IMR-90 (cell line): ENCODE data around the gene DAAM1. TPM values are rescaled to one million over a fixed set of nuclear protein-coding genes. Genes with fewer than 3 reads are reported as not detected.

ENCODE experiments used
- ATAC-seq: fragments of 200-7000 bp; cut with Tn5 transposase; 2 replicates; pipeline ENCODE4 v1.9.1; 2020; ENCODE audit warnings: low read depth, mild to moderate bottlenecking, moderate library complexity
- BruUV-seq: library from RNA; stranded (reverse); fragments of 400-500 nt; replicated peaks from 2 replicates; lab custom pipeline; 2021; lab: Mats Ljungman, UMichigan
- CTCF ChIA-PET: fragments of 300-600 bp; formaldehyde crosslinking; extraction: SDS; loops from one replicate; lab custom pipeline; 2021; ENCODE audit warnings: antibody characterized with exemption; lab: Yijun Ruan, JAX
- POLR2A ChIA-PET: fragments of 300-600 bp; sonication (Branson Sonifier 250); formaldehyde crosslinking; loops from one replicate; lab custom pipeline; 2022; ENCODE audit warnings: antibody characterized with exemption; ENCODE audit not compliant: unreplicated experiment; lab: Charles Lee
- DNase-seq: peaks from one replicate; pipeline ENCODE4 v3.0.0; 2013
- H2AFZ ChIP-seq: replicated peaks from 2 replicates; pipeline ENCODE3; 2013; ENCODE audit warnings: low read length, mild to moderate bottlenecking; ENCODE audit not compliant: poor library complexity
- H2AK5ac ChIP-seq: 2 replicates; pipeline ENCODE4 v1.6.1; 2013; ENCODE audit warnings: low read depth, low read length, inconsistent platforms
- H2AK9ac ChIP-seq: replicated peaks from 2 replicates; pipeline ENCODE3; 2013; ENCODE audit warnings: mild to moderate bottlenecking, low read depth, low read length, moderate library complexity; ENCODE audit not compliant: poor library complexity
- H2BK120ac ChIP-seq: 2 replicates; pipeline ENCODE4 v1.6.1; 2013; ENCODE audit warnings: low read depth, low read length, inconsistent platforms
- H2BK15ac ChIP-seq: 3 replicates; pipeline ENCODE4 v1.6.1; 2013; ENCODE audit warnings: low read depth, low read length, inconsistent platforms
- H2BK20ac ChIP-seq: 2 replicates; pipeline ENCODE4 v1.6.1; 2013; ENCODE audit warnings: low read depth, mild to moderate bottlenecking, inconsistent platforms, low read length, moderate library complexity
- H2BK5ac ChIP-seq: 2 replicates; pipeline ENCODE4 v1.6.1; 2013; ENCODE audit warnings: mild to moderate bottlenecking, low read depth, low read length, inconsistent platforms; ENCODE audit not compliant: poor library complexity, severe bottlenecking
- H3K14ac ChIP-seq: replicated peaks from 2 replicates; pipeline ENCODE4 v1.6.1; 2013; ENCODE audit warnings: low read depth, low read length, inconsistent platforms
- H3K18ac ChIP-seq: 2 replicates; pipeline ENCODE4 v1.6.1; 2013; ENCODE audit warnings: low read depth, low read length, control low read depth
- H3K23ac ChIP-seq: 2 replicates; pipeline ENCODE4 v1.6.1; 2013; ENCODE audit warnings: low read depth, low read length, inconsistent platforms
- H3K27ac ChIP-seq: 2 replicates; pipeline ENCODE4 v1.5.1; 2013; ENCODE audit warnings: mild to moderate bottlenecking, control low read depth, low read length; ENCODE audit not compliant: insufficient read depth
- H3K27me3 ChIP-seq: 2 replicates; pipeline ENCODE4 v1.6.1; 2013; ENCODE audit warnings: low read length; ENCODE audit not compliant: control insufficient read depth, insufficient read depth
- H3K36me3 ChIP-seq: 2 replicates; pipeline ENCODE4 v1.6.1; 2013; ENCODE audit warnings: low read length, mixed read lengths; ENCODE audit not compliant: control insufficient read depth, insufficient read depth
- H3K4ac ChIP-seq: 2 replicates; pipeline ENCODE4 v1.6.1; 2013; ENCODE audit warnings: low read depth, low read length, inconsistent platforms
- H3K4me1 ChIP-seq: 2 replicates; pipeline ENCODE4 v1.6.1; 2013; ENCODE audit warnings: low read length, mixed read lengths; ENCODE audit not compliant: control insufficient read depth, insufficient read depth
- H3K4me2 ChIP-seq: 2 replicates; pipeline ENCODE4 v1.6.1; 2013; ENCODE audit warnings: low read depth, mild to moderate bottlenecking, control low read depth, low read length, moderate library complexity
- H3K4me3 ChIP-seq: 2 replicates; pipeline ENCODE4 v1.5.1; 2013; ENCODE audit warnings: low read depth, mild to moderate bottlenecking, control low read depth, low read length, moderate library complexity; ENCODE audit not compliant: insufficient read depth
- H3K56ac ChIP-seq: 2 replicates; pipeline ENCODE4 v1.6.1; 2013; ENCODE audit warnings: low read length, inconsistent platforms; ENCODE audit not compliant: insufficient read depth; ENCODE audit errors: extremely low read depth
- H3K79me1 ChIP-seq, 2 experiments: 2 replicates each; pipeline ENCODE4 v1.6.1; 2013; ENCODE audit warnings: low read length in 2 of 2, inconsistent platforms in 1 of 2, low read depth in 1 of 2
- H3K9ac ChIP-seq: 2 replicates; pipeline ENCODE4 v1.6.1; 2013; ENCODE audit warnings: low read depth, low read length, control low read depth
- H3K9me1 ChIP-seq: 2 replicates; pipeline ENCODE4 v1.6.1; 2013; ENCODE audit warnings: low read length, inconsistent platforms; ENCODE audit not compliant: insufficient read depth
- H3K9me3 ChIP-seq: 2 replicates; pipeline ENCODE4 v1.6.1; 2013; ENCODE audit warnings: low read length; ENCODE audit not compliant: control insufficient read depth, insufficient read depth
- H4K20me1 ChIP-seq: 2 replicates; pipeline ENCODE4 v1.6.1; 2013; ENCODE audit warnings: low read length, inconsistent platforms; ENCODE audit not compliant: insufficient read depth
- H4K5ac ChIP-seq: 2 replicates; pipeline ENCODE4 v1.6.1; 2013; ENCODE audit warnings: mild to moderate bottlenecking, low read depth, low read length, control low read depth
- H4K8ac ChIP-seq, 2 experiments: 2 replicates each; pipeline ENCODE4 v1.6.1; 2013; ENCODE audit warnings: low read depth in 2 of 2, low read length in 2 of 2, control low read depth in 1 of 2, inconsistent platforms in 1 of 2
- H4K91ac ChIP-seq: 2 replicates; pipeline ENCODE4 v1.6.1; 2013; ENCODE audit warnings: low read depth, low read length, inconsistent platforms; ENCODE audit not compliant: insufficient read depth
- BHLHE40 ChIP-seq: fragments of 150-350 bp; IDR thresholded peaks from 2 replicates; pipeline ENCODE4 v1.6.1; 2016; ENCODE audit warnings: mild to moderate bottlenecking, low read depth, low read length
- CEBPB ChIP-seq: IDR thresholded peaks from 2 replicates; pipeline ENCODE4 v1.6.1; 2012; ENCODE audit warnings: low read depth, low read length, improper control_type of control experiment
- NFE2L2 ChIP-seq: fragments of 150-350 bp; IDR thresholded peaks from 2 replicates; pipeline ENCODE4 v1.6.1; 2016; ENCODE audit warnings: low read depth, mild to moderate bottlenecking, low read length
- RAD21 ChIP-seq: IDR thresholded peaks from 2 replicates; pipeline ENCODE4 v1.6.1; 2012; ENCODE audit warnings: low read length, improper control_type of control experiment
- RCOR1 ChIP-seq: IDR thresholded peaks from 2 replicates; pipeline ENCODE4 v1.6.1; 2012; ENCODE audit warnings: mild to moderate bottlenecking, low read length, improper control_type of control experiment; ENCODE audit not compliant: insufficient replicate concordance
- RFX5 ChIP-seq: IDR thresholded peaks from 2 replicates; pipeline ENCODE4 v1.8.0; 2012; ENCODE audit warnings: low read depth, mild to moderate bottlenecking, low read length, moderate library complexity
- WGBS, 2 experiments: methylation state at CpG; one replicate each; pipeline versions ENCODE4 v1.1.5 to v1.1.7; 2013; ENCODE audit warnings: missing lambda C conversion rate in 2 of 2; ENCODE audit not compliant: insufficient read length in 1 of 2; ENCODE audit errors: extremely low coverage in 2 of 2; 5-methylcytosine and 5-hydroxymethylcytosine counted together
- dilution Hi-C: fragments of 300-500 bp; cut with HindIII; formaldehyde crosslinking; loops from one replicate; pipeline ENCODE4 v1.14.3; 2018; ENCODE audit warnings: low sequenced_read_pairs; ENCODE audit not compliant: unreplicated experiment
- in situ Hi-C: fragments of 300-500 bp; cut with MboI; formaldehyde crosslinking; loops from 3 replicates; pipeline ENCODE4 v1.14.3; 2019; ENCODE audit warnings: low sequenced_read_pairs, inconsistent platforms, mixed read lengths
- intact Hi-C: fragments of 100-400 bp; cut with micrococcal nuclease; formaldehyde crosslinking; loops from 2 replicates; pipeline ENCODE4 v1.10.0; 2022
- polyA plus RNA-seq, 3 experiments: library from polyadenylated mRNA; depleted of rRNA; stranded (reverse); fragments of >200 nt; gene quantifications; 2 replicates each; pipeline ENCODE4 v1.2.3, GENCODE V29; 2012; ENCODE audit warnings: low replicate concordance in 1 of 3
- total RNA-seq: library from RNA; depleted of rRNA; stranded (reverse); fragments of >200 nt; gene quantifications from 2 replicates; pipeline ENCODE4 v1.2.3, GENCODE V29; 2012
- TF ChIP-seq, protein P1 (sequence below): conservative IDR thresholded peaks from 2 replicates; pipeline ENCODE4 v1.5.1; 2012; ENCODE audit warnings: mild to moderate bottlenecking, low read depth, low read length, improper control_type of control experiment
- TF ChIP-seq, protein P2 (sequence below): fragments of 150-350 bp; IDR thresholded peaks from 2 replicates; pipeline ENCODE4 v1.6.1; 2017; ENCODE audit warnings: mild to moderate bottlenecking, antibody characterized with exemption, low read length, low read depth
- TF ChIP-seq, protein P3 (sequence below): fragments of 150-350 bp; IDR thresholded peaks from 2 replicates; pipeline ENCODE4 v1.6.1; 2016; ENCODE audit warnings: low read depth, mild to moderate bottlenecking, low read length, moderate library complexity, borderline replicate concordance

DAAM1 gene
- total and polyA plus RNA-seq, 2 of the 4 experiments (the other 2 are of a cell fraction): 4.8 to 5.4 TPM

DNA sequence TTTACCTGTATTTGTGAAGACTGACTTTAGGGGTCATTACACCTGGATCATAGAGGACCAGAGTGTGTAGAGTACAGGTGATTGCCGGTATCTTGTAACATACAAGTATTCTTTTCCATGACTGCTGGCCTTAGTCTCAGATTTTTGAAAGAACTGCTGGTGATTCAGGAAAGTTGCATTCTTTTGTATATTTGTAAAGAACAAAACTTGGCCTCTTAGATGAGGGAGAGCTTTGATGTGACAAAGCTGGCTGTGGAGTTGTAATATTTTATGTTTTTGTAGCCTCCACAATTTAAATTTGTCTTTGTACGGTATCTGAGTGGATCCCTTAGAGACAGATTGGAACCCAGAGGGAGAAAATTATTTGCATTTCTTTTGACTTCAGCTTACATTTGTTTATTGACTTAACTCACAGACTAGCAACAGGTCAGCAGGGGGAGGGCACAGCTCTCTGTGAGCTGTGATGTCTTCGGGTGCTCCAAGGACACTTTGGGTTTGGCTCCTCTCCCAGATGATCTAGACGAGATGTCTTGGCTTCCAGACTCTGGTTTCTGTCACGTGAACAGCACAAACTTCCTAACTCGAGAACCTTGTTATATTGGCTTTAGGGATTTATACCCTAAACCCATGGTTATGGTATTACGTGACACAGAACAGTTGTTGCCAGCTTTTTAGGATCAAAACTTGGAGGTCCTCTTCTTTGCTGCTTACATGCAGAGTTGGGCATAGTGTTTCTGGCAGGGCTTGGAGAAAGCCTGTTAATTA lies 65.9 kb downstream of the DAAM1 start:
- no peak overlapping the region for H3K4me3 ChIP-seq

More for the DNA sequence above, 65.9 kb downstream of the DAAM1 start:
- H4K8ac ChIP-seq: peak overlapping the region; percentile 9 to 80; a peak in 2 of 4 replicates
- H2BK15ac ChIP-seq: peak overlapping the region; percentile 68; the same call in 2 of the 3 replicates
- dilution Hi-C loops (no loop called here), intact Hi-C loops (loop anchor here (5.0 kb wide), 1 partner anchor 183 kb away; no protein-coding TSS in a partner anchor), in situ Hi-C loops (no loop called here)
- H3K4me1 ChIP-seq: peaks cover 17% of the 10 kb centered on the region
- H4K91ac ChIP-seq: peak overlapping the region; percentile 47
- no TSS peak for BruUV-seq
- H3K18ac ChIP-seq: peak overlapping the region; percentile 65
- H2BK120ac ChIP-seq: peak overlapping the region; percentile 73
- H3K4ac ChIP-seq: peak overlapping the region; percentile 74
- H3K36me3 ChIP-seq: no peaks in the 10 kb centered on the region
- H3K79me1 ChIP-seq: peaks cover 4 to 9% of the 10 kb centered on the region in 2 experiments; a peak in 1 of 4 replicates
- no peaks in the 10 kb centered on the region for H3K27me3 ChIP-seq
- TF ChIP-seq NFE2L2: no peak
- peak; percentile 84 for TF ChIP-seq BHLHE40
- TF ChIP-seq, protein P1, sequence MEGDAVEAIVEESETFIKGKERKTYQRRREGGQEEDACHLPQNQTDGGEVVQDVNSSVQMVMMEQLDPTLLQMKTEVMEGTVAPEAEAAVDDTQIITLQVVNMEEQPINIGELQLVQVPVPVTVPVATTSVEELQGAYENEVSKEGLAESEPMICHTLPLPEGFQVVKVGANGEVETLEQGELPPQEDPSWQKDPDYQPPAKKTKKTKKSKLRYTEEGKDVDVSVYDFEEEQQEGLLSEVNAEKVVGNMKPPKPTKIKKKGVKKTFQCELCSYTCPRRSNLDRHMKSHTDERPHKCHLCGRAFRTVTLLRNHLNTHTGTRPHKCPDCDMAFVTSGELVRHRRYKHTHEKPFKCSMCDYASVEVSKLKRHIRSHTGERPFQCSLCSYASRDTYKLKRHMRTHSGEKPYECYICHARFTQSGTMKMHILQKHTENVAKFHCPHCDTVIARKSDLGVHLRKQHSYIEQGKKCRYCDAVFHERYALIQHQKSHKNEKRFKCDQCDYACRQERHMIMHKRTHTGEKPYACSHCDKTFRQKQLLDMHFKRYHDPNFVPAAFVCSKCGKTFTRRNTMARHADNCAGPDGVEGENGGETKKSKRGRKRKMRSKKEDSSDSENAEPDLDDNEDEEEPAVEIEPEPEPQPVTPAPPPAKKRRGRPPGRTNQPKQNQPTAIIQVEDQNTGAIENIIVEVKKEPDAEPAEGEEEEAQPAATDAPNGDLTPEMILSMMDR: no peak
- TF ChIP-seq RFX5: no peak
- TF ChIP-seq, protein P2, sequence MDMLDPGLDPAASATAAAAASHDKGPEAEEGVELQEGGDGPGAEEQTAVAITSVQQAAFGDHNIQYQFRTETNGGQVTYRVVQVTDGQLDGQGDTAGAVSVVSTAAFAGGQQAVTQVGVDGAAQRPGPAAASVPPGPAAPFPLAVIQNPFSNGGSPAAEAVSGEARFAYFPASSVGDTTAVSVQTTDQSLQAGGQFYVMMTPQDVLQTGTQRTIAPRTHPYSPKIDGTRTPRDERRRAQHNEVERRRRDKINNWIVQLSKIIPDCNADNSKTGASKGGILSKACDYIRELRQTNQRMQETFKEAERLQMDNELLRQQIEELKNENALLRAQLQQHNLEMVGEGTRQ: peak; percentile 87
- TF ChIP-seq, protein P3, sequence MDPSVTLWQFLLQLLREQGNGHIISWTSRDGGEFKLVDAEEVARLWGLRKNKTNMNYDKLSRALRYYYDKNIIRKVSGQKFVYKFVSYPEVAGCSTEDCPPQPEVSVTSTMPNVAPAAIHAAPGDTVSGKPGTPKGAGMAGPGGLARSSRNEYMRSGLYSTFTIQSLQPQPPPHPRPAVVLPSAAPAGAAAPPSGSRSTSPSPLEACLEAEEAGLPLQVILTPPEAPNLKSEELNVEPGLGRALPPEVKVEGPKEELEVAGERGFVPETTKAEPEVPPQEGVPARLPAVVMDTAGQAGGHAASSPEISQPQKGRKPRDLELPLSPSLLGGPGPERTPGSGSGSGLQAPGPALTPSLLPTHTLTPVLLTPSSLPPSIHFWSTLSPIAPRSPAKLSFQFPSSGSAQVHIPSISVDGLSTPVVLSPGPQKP: no peak
- TF ChIP-seq RCOR1: no peak
- no peak for TF ChIP-seq CEBPB
- no peak for TF ChIP-seq RAD21
- DNase-seq (peak; percentile 95), ATAC-seq (peak; percentile 87)
- H2BK20ac ChIP-seq: peak overlapping the region; percentile 59; the same call in 1 of the 2 replicates
- no peak overlapping the region for H2AFZ ChIP-seq
- peak overlapping the region; percentile 25; the same call in 1 of the 2 replicates for H3K14ac ChIP-seq
- H2AK9ac ChIP-seq: no peak overlapping the region
- H3K9me3 ChIP-seq: no peaks in the 10 kb centered on the region
- H3K4me2 ChIP-seq: peak overlapping the region; percentile 65; the same call in 1 of the 2 replicates
- peak overlapping the region; percentile 72 for H2BK5ac ChIP-seq
- ChIA-PET POLR2A (interaction anchor here (0.5 kb wide), 1 partner anchor 40 kb away, joined by 3 read pairs; no protein-coding TSS in a partner anchor), CTCF (no interaction called here)
- H2AK5ac ChIP-seq: peak overlapping the region; percentile 51; the same call in 1 of the 2 replicates
- H3K9ac ChIP-seq: peak overlapping the region; percentile 26; the same call in 1 of the 2 replicates
- H3K9me1 ChIP-seq: peaks cover 10% of the 10 kb centered on the region
- peak overlapping the region; percentile 70; the same call in 1 of the 2 replicates for H3K27ac ChIP-seq
- WGBS, 2 experiments: no CpG with 5 or more reads among the region's 7 CpGs
- H4K20me1 ChIP-seq: peaks cover 14% of the 10 kb centered on the region; the same call in 1 of the 2 replicates
- no peak overlapping the region for H3K56ac ChIP-seq
- H3K23ac ChIP-seq: peak overlapping the region; percentile 51; the same call in 1 of the 2 replicates
- peak overlapping the region; percentile 56 for H4K5ac ChIP-seq
